HG02973 (cell line): ENCODE measurements around the gene KCNS3.
A peak's percentile ranks its signal among the peaks of the same experiment; 100 is the strongest.

Source experiments
- ATAC-seq: cut with Tn5 transposase; IDR thresholded peaks from one replicate; pipeline ENCODE4 v1.9.1; 2021; ENCODE audit warnings: moderate library complexity; ENCODE audit not compliant: unreplicated experiment

The KCNS3 gene

DNA sequence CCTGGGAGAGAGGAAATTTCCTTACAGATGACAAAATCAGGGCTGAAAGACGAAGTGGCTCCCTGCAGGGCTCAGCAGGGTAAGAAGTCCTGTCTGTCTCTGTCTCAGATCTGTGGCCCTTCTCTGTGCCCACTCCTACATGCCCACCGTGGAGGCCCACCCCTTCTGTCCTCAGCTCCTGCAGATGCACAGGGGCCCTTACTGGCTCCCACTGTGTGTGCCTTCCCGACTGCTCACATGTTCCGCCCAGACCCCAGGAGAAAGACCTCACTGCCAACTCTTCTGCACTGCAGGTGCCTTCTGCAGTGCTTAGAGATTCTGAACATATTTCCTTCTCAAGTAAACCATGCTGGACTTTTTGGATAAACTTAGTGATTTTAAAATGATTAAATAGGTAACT, 1.9 kb upstream of the KCNS3 start:
- no peak for ATAC-seq

DNA sequence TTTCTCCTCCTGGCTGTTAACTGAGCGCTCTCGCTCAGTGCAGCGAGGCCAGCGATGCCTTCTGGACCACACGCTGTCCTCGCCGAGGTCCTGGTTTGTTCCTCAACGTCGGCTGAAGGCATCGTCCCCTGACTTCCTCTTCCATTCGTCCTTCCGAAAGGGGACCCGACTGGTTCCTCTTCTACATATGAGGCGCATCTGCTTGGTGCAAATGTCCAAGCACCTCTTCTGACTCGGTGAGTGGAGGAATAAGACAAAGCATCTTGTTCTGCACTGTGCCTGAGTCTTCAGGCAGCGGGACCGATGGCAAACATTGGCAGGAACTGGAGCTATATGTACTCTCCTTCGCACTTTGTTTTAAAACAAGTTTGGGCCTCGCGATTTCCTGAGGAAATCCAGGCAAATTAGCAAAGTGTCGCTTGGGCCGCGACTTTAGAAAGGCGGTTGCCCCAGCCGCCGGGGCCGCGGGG, 621 bp upstream of the KCNS3 start:
- ATAC-seq, result peak; percentile 13

DNA sequence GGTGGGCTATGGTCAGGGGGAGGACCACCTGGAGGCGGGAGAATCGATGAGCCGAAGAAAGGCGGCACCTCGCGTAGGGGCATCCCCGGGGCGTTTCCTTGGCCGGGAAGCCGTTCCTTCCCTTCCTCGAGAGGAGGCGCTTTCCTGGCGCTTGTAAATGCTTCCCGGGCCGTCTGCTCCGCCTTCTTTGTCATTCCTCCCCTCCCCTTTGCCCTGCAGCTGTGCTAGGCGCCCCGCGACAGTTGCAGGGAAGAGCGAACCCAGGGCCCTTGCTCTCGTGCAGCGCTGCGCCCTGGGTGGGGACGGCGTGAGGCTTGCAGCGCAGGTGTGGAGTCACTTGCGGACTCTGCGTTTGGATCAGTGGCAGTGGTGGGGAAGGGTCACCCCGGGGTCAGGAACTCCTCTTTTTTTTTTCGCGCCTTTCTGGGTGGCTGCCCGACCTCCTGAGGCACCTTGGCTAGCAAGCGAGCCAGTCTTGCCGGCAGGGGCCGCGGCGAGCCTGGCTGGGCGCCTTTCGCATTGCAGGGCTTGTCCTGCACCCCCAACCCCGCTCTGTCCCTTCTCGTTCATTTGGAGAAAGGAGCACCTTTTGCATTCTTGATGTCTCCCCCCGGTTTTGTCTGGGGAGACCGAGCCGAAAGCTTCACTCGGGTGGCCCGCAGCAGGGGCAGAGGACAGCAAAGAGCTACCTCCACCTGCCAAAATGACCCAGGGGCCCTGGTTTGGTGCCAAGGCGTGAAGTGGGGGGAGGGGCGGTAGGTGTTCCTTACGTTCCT, 858 bp downstream of the KCNS3 start:
- ATAC-seq, result peak; percentile 27

DNA sequence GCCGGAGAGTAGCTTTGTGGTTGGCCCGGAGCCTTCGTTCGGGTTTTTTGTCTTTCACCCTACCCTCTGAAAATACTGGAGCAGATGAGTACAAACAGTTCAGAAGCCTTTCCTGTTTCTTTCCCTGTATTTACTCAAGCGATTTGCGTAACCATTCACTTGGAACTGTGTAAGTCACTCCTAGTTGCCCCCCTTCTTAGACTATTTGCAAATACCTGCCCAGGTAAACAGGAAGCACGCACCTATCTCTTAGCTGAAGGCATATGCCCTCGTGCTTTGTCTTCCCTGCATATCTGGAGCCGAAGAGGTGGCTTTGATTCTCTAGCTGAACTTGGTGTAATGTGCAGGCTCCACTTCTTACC, 1.4 kb downstream of the KCNS3 start:
- ATAC-seq, result no peak

DNA sequence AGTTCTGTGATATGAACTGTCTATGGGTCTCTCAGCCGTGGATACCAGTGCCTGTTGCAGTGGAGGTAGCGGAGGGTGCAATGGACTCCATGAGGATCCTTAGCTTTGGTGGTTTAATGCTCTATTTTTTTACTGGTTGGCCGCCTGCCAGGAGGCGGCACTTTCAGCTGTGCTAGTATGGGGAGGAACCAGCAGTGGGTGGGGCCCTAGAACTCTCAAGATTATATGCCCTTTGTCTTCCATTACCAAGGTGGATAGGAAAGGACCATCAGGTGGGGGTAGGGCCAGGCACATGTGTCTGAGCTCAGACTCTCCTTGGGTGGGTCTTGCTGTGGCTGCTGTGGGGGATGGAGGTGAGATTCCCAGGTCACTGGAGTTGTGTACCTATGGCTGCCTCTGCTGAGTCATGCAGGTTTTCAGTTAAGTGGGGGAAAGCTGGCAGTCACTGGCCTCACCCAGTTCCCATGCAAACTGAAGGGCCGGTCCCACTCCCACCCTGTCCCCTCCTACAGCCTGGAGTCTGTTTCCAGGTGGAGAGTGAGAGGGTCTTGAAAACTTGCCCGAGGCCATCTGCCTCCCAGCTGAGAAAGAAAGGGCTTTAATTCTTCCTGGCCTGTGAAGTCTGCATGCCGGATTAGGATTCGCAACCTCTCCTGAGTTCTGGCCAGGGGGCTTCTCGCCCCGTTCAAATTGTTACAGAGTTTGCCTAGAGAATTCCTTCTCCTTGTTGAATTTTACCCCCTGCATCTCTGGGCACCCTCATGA, 14.5 kb downstream of the KCNS3 start:
- no peak for ATAC-seq

DNA sequence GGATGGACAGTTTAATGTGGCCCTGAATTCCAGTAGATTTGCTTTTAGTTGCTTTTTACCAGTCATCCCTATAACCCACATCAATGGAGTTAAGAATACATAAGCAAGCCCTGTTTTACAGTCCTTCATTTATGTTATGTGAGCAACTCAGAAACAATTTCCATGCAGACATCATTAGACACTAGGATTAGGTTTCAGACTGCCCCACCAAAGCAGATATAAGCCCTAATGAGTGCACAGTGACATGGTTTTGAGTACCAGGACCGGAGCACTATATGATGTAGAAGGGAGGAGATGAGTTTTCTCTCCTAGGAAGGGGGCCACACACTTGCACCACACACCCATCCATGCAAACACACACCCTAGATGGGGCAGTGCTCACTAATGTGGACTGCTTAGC, 15.5 kb downstream of the KCNS3 start:
- ATAC-seq, result no peak

DNA sequence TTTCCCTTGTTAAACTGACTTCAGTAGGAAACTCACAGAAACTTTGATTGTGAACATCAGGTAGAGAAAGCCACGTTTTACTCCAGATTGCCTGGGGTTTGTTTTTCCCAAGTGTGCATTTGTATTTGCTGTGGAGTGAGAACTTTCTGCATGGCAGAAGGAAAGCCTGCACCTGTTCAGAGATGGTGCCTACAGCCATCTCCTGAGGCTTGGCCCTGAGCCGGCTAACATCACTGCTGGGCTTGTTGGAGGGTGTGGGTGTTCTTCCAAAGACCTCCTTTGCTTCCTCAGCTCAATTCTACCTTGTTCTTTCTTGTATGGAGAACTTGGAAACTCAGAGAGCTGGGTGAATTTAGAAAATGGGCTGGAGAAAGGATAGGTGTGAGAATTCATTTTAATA, 16.1 kb downstream of the KCNS3 start:
- no peak for ATAC-seq

DNA sequence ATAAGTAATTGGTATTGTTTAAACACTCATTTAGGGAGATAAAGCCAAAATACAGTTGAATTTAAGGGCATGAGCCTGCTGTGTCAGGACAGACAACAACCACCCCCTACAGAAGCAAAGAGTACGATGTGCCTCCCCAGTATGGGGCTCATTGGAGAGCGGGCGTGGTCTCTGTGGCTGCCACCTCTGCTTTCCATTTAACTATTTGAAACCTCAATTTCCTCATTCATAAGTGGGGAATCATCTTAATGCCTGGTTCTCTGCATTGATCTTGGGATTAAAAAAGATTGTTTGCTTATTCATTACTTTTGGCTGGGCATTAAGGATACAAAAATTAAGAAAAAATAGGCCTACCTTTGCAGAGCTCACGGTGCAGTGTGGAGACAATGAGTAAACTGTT, 21.4 kb downstream of the KCNS3 start:
- ATAC-seq, result no peak

DNA sequence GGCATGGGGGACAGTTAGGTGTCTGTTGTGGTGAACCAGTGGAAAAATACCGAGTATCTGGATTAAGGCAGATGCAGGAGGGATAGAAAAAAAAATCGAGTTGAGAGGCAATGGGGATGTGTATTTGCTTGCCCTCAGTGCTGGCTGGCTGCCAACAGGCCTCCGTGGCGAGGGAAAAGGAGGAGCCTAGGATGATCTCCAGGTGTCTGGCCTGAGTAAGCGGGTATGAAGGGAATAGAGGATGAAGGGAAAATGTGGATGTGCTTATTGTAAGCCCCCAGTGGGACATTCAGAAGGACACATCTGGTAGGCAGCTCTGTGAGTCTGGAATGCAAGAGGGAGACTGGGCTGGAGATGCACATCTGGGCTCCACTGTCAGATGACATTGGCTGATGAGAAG, 22.8 kb downstream of the KCNS3 start:
- ATAC-seq, result no peak

DNA sequence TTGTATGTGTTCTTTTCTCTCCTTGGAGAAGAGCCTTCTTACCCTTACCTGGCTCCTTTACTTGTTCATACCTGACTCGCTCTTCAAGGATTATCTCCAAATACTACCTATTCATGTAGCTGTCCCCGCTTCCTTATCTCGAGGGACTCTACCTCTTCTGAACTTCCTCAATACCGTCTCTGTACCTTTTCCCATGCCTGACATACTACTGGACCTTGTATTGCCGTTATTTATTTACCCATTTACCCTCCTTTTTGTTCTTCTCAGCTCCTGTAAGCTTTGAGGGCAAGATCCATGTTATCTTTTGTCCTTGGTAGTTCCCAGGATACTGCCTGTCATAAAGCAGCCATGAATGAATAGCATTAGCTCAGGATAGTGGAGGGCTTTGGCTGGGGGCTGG, 32.5 kb downstream of the KCNS3 start:
- no peak for ATAC-seq

DNA sequence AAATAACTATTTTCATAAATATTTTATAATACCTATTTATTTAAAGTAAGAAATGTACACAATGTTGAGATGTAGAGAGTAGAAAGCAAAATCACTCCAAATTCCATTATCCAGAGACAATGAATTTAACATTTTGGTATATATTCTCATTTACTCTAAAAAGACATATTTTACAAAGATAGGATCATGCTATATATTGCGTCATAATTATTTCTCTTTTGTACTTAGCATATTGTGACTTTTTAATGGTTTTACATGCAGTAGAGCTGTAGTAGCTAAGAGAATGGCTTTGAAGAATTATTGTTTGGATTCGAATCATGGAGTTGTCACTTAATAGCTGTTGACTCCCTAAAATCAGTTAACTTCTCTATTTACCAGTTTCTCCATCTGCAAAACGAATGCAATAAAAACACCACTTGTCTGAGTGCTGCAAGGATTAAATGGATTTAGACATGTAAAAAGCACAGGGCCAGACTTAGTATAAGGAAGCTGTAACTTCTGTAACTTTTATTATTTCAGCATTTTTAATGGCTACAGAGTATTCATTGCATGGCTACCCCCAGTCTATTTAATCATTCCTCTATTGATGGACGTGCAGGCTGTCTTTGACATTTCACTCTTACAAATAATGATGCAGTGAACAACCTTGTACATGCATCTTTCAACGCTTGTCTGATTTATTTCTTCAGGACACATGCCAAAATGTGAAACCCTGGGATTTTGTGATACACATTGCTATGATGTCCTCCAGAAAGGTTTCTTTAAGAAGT, 33.2 kb downstream of the KCNS3 start:
- ATAC-seq, result peak; percentile 10

DNA sequence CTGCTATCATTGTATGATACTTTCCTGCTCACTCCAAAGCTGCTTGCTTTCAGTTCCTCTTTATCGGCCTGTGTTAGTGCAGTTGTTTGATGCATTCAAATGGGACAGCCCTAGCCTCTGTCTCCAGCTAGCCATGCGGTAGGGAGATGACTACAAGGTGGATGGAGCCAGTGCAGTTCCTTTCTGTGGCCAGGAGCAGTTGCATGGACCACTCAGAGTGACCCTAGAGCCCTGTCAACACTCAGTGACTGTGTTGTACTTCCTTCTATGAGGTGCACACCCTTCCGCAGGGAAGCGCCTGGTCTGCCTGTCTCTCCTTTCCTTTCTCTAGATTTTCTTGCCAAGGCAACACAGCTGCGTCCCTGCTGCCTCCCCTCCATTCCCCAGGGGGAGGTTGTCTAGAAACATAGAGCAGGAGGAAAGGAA, 33.8 kb downstream of the KCNS3 start:
- peak; percentile 97 for ATAC-seq

DNA sequence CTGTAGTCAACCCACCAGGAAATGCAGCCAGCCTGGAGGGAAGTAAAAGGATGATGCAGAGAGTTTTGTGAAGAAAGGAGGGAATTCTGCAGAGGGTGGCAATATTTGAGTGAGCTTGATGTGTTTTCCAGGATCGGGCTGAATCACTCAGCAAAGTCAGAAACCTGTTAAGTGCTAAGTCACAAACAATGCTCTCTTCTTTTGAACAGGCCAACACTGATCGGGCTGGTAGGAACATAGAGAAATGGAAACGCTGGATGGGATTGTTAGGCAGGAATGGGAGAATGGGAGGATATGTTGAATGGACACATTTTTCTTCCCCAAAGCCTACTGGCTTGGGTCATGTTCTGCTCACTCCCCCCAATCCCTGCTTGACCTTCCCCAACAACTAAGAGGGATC, 36.6 kb downstream of the KCNS3 start:
- ATAC-seq, result no peak

DNA sequence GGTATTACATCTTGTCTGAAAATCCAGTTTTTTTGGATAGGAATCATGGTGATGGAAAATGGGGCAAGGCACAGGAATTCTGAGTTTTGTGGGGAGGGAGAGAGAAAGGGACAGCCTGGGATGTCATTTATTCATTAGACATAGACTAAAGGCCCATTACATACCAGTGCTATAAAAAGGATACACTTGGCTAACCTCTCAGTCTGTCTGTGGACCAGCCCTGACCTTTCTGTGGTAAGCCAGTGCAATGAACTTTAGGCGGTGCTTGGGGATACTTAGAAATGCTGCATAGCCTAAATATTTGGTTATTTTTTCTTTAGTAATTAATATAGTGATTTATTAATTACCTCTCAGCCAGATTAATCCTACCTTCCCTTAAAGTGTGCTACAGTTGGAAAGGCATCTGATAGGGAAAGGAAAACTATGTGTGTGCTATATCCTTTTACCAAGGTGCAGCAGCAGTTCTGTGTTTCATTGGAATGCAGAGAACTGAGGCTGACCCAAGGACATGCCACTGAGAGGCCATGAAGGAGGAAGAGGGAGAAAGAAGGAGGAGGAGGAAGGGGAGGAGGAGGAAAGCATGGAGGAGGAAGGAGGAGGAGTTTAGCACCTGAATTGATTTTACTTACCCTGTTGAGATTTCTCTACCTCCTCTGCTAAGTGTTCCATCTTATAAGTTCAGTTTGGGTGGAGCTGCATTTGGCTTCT, 37.5 kb downstream of the KCNS3 start:
- ATAC-seq, result no peak

DNA sequence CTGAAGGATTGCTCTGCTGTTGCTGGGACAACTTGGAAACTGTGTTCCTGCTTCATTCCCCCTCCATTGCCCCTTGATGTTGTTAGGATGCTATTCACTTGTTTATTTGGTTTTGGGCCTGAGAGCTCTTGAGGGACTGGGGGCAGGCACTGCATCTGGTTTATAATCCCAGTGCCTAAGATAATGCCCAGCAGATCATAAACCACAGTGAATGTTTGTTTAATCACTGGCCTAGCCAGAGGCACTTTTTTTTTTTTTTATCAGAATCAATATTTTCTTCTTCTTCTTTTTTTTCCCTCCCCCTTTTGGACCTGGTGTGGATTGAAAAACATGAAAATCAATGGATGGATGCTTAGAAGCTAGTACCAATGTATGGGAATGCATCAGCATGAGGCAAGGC, 38.1 kb downstream of the KCNS3 start:
- ATAC-seq, result no peak

DNA sequence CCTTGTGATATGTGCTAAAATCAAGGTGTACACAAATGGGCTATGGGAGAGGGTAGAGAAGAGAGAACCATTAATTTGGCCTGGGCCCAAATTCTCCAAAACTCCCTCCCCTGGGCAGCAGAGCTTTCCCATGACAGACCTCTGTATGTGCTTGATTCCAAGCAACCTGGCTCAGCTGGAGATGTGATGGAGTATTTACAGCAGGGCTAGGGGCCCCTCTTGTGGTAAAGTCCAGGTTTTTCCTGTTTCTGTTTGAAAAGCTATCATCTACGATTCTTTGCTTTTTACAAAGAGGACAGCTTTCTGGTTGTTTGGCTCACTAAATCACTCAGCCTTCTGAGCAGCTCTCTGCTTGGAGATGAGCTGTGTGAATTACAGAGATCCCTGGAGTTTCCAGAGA, 40.3 kb downstream of the KCNS3 start:
- ATAC-seq, result no peak

DNA sequence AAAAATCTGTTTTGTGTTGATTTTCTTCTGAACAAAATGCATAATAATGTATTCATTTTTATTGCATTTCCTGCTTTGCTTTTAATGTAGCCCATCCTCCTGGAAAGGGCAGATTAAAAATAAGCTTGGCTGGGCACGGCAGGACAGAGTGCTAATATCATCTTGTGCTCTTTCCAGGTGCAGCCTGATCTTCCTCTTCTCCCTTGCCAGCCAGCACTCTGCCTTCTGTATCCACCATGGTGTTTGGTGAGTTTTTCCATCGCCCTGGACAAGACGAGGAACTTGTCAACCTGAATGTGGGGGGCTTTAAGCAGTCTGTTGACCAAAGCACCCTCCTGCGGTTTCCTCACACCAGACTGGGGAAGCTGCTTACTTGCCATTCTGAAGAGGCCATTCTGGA, 52.3 kb downstream of the KCNS3 start:
- ATAC-seq, result no peak

DNA sequence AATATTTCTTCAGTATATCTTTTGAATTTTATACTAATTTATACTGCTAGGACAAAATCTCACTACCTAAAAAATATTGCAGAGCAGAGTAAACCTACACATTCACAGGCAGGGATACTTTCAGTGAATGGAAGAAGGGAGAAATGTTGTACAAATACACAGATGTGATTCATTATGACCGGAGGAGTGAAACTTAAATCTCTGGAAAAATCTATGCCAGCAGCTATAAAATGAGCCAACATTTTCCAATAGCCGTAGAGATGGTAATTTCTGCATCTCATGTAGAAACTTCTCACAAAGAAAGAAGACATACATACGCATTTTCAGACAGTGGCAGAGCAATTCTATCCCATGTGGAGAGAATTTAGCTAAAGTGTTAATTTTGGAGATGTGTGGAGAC, 54.8 kb downstream of the KCNS3 start:
- ATAC-seq, result no peak

DNA sequence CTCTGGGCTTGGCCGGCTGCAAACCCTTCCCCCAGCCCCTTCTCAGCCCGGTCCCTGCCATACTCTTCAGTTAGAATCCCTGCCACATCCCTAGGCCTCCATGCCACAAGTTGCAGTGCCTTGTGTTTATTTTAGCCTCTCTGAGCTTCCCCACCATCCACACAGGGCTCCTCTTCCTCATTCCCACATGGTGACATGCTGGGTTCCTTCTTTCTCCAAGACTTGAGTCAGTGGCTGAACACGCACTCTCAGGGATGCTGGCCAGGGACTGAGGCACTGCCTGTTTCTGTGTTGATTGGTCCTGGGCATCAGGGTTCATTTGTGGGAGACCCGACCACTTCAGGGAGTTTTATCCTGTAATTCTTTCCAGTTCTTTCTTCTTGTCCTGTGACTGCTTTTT, 56.3 kb downstream of the KCNS3 start:
- ATAC-seq, result no peak

DNA sequence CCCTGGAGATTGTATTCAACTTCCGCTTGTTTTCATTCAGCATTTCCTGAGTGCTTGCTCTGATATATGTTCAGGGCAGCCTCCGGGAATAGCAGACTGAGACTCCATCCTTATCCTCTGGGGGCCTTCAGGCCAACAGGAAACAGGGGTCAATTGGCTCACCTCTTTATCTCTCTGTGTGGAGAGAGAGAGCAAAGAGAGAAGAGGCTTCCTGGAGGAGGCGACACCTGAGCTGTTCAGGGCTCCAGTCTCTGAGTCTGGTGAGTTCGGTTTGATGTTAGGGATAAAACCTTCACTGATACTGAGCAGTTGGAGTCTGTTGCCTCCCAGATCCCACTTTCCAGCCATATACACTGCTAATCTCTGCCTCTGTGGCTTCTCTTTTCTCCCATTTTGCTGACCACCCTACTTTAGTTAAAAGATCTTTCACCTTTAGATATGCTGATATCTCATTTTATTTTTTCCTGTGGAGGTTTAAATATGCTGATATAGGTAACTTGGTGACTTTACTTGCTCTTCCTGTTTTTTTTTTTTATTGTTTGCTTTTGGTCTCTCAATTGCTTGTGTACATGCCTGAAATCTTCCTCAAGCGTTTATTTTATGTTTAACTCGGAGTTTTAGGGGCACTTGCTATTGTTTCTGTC, 56.9 kb downstream of the KCNS3 start:
- ATAC-seq, result no peak

DNA sequence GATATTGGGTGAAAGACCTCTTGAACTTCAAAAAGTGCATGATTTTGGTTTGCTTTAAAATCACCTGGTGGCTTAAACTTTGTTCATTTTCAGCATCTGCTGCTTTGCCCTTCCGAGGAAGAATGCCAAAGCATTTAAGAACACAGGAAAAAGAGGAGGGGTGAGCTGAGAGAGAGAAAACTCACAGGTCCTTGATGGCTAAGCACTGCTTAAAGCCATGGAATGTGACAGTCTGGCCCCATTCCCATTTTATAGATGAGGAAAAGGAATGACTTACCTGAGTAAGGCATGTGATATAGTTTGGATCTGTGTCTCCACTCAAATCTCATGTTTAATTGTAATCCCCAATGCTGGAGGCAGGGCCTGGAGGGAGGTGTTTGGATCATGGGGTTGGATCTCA, 58.1 kb downstream of the KCNS3 start:
- ATAC-seq, result no peak
